Activated T-helper 1 cell treated with Interleukin-2 at 50 U/mL for 16 hours (primary cell): Measurements from ENCODE around the gene TAS1R3.

ENCODE experiments used
- DNase-seq: peaks from one replicate; pipeline ENCODE4 v3.0.0-alpha.2; 2020; ENCODE audit warnings: low read depth

The TAS1R3 gene

GRCh38 chr1:1371746-1372711 lies 40.9 kb downstream of the TAS1R3 start:
- peak; percentile 66 for DNase-seq

- no peak for DNase-seq
These were observed 42.2 kb downstream of the TAS1R3 start for GRCh38 chr1:1373051-1373814.

- DNase-seq, result no peak
These were observed 42.9 kb downstream of the TAS1R3 start for GRCh38 chr1:1373815-1374588.

- no peak for DNase-seq
These were observed 43.5 kb downstream of the TAS1R3 start for GRCh38 chr1:1374589-1374928.

- DNase-seq, result peak; percentile 92
These were observed 44.0 kb downstream of the TAS1R3 start, which contains the start of gene AURKAIP1 for GRCh38 chr1:1374929-1375662. Gene AURKAIP1, minus strand, starts transcription at chr1:1375207. Its CDS starts 451 bp downstream, at chr1:1374756.

GRCh38 chr1:1376551-1377226 lies 45.6 kb downstream of the TAS1R3 start:
- DNase-seq, result no peak

GRCh38 chr1:1377540-1378205 lies 46.6 kb downstream of the TAS1R3 start:
- DNase-seq, result no peak

GRCh38 chr1:1380860-1381259 lies 49.8 kb downstream of the TAS1R3 start:
- no peak for DNase-seq

GRCh38 chr1:1381294-1381693 lies 50.2 kb downstream of the TAS1R3 start:
- no peak for DNase-seq
